SH-SY5Y (cell line): ENCODE data around the gene CHD6.

ENCODE experiments used
- GATA2 ChIP-seq: IDR thresholded peaks from 2 replicates; pipeline ENCODE4 v1.6.1; 2011; ENCODE audit warnings: mild to moderate bottlenecking, low read depth, low read length
- GATA3 ChIP-seq: IDR thresholded peaks from 2 replicates; pipeline ENCODE4 v1.6.1; 2011; ENCODE audit warnings: low read depth, mild to moderate bottlenecking, low read length, moderate library complexity

- TF ChIP-seq GATA2 (no peak), GATA3 (no peak)
Observed at GRCh38 chr20:41509316-41510200, 108.6 kb downstream of the CHD6 start.
